Activated T-cell treated with anti-CD3 and anti-CD28 coated beads for 1 hour (primary cell): ENCODE data around the gene BBS9.

Experiments
- DNase-seq: peaks from one replicate; pipeline ENCODE4 v3.0.0-alpha.2; 2020; ENCODE audit warnings: low read depth

BBS9 gene

DNA sequence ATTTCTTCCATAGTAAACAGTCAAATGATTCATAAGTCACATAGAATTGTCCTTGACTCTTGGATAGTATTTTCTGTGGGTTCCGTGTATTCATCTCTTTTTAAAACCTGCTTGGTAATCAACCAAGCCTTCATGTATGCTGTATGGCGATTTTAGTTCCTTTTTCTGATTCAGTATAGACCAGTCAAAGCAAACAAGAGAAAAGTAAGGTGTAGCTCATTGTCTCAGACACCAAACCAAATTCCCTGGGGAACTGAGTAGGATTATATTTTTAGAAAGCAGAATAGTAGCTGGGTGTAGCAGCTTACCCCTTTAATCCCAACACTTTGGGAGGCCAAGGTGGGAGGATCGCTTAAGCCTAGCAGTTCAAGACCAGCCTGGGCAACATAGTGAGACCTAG is 240.5 kb downstream of the BBS9 start:
- DNase-seq: no peak

DNA sequence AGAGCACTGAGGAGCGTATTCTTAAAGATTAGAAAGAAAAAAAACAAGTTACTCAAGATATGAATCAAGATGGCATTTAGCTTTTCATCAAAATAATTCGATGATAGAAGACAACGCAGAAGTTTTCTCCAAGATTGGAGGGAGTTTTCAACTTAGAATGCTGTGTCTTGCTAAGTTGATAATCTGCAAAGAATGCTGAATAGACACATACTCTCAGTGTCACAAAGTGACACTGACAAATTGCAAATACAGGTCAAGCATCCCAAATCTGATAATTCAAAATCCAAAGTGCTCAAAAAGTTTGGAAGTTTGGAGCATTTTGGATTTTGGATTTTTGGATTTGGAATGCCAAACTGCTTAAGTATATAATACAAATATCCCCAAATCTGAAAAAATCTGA is 243.8 kb downstream of the BBS9 start:
- DNase-seq: no peak

DNA sequence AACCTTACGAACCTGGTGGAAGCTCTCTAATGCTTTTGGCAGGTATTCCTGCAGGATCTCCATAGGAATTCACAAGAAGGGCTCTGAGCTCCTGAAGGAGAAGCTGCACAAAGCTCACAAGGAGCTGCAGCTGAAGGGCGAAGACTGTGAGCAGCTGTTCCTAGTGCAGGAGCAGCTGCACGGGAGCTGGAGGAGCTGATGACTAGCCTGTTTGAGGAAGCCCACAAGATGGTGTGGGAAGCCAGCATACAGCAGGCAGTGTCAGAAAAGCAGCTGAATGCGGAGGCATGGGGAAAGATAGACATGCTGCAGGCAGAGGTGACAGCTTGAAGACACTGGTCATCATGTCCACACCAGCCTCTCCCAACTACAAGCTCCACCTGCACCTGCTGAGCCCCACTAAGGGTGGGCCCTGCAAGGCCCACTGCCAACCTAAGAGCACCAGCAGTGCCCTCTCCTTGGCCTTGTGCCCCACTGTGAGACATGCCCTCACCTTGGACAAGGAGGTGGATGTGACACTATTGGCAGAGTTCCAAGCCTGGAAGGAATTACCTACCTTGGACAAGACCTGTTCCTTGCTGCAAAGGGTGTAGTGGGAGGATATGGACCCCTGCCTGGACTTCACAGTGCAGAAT is 250.6 kb downstream of the BBS9 start:
- no peak for DNase-seq

DNA sequence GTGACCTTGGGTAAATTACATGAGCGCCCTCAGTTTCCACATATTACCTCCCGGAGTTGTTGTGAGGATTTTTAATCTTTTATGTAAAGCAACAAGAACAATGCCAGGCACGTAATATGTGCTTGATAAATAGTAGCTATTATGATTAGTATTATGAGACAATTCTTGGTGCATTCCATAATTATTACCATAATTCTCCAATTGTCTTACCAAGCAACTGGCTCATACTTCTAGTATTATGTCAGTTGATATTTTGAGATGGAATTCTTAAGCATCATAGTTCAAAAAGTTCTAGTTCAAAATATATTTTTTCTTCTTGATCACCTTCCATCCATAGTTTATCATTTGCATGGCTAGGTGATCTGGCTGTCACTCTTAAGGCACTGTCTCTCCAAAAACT is 259.0 kb downstream of the BBS9 start:
- DNase-seq: no peak

DNA sequence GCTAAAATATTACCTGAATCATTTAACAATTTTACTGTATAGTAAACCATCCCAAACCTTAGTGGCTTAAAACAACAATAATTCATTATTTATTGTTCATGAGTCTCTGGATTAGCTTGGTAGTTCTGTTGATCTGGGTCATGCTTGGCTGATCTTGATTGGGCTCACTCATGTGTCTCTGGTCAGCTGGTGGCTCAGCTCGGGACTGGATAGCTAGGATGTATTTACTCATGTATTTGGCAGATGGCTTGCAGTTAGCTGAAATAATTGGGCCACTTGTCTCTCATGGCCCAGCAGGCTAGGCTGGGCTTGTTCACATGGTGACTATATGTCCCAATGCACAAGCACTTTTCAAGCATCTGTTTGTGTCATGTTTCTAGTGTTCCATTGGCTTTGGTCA is 262.8 kb downstream of the BBS9 start:
- no peak for DNase-seq

DNA sequence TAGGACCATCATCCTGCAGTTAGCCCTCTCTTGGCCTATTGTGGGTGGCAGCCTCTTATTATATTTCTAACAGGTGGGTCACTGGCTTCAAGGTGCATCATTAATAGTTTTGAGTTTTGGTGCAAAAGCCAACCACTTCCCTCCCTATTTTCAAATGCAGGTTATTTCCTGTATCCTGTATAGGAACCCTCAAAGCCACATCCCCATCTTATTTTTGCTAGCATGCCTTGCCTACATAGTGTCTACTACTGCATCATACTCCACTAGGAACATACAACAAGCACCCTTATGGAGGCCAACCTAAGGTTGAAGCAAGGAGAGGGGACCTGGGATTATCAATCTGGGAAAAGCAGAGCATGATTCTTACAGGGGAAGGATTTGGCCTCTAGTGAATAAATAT is 264.4 kb downstream of the BBS9 start:
- DNase-seq: no peak

DNA sequence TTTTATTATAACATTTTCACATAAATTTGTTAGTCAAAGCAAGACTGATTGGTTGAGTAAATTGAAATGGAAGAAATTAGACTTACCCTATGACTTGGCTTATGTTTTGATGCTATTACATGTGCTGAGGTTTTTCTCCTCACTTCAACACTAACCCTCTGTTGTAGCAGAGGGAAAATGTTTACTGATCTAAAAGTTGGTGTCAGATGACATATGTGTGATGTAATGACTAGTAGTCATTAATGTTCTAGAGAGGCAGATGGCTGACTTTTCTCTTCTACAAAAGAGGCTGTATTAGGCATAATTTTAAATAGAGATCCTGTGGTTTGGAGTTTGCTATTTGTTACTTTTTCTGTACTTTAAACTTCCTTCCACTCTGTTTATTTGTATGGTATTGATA is 266.0 kb downstream of the BBS9 start:
- DNase-seq: no peak

DNA sequence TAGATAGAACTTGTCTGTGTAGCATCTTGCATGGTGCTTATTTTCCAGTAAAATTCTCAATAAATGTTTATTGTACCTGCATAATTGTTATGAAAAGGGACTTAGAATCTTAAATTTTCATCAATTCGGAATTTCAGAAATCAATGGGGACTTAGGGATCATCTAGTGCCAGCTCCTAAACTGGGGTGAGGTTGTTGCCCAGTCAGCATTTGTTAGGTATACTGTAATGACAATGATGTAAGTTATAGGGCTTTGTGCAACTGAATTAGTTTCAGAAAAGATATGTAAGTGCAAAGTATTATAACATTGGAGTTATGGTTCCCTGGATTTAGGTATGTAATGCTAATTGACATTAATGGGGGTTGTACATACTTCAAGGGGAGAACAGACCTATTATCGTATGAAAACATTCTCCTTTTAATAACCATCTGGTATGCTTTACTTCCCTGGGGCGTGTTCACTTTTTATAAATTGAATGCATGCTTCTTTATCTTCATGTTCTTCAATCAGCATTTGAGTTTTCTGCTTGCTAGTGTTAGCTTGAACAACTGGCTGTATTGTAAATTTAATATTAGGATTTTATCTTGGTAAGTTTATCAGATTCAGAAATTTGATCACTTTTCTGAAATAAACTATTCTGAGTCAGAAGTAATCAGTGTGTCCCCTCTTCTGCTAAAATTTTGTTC is 270.3 kb downstream of the BBS9 start:
- DNase-seq: no peak

GRCh38 chr7:33400214-33400538 is 270.8 kb downstream of the BBS9 start:
- no peak for DNase-seq

DNA sequence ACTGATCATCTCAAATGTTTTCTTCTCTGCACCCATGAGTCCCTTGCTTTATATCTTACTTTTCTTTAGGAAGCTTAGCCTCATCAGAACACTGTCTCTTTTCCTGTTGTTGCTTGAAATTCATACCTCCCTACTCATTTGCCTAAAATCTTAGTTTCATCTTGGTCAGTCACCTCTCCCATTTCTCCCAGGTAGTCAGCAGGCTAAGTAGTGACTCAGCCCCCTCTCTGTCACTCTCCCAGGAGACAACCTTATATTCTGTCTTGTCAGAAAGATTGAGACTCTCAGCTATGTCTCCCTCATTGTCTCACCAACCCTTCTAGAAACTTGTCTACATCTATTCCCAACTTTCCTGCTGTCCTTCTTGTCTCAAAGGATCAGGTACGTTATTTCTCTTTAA is 280.9 kb downstream of the BBS9 start:
- DNase-seq: no peak

DNA sequence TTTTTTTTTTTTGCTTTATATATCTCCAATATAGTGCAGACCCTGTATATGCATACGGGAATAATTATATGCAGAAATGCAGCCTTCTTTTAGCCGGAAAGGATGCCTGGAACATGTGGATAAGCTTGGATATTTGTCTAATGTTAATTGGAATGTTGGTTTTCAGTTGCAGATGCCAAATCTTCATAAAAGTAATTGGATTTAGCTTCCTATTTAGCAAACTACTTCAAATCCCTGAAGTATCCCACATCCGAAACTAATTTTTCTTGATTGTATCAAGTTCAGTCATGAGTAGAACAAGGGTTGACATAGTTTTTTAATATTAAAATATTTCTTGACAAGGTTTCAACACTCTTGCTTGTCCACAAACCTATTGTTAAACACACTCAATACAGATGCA is 281.7 kb downstream of the BBS9 start:
- DNase-seq: no peak

DNA sequence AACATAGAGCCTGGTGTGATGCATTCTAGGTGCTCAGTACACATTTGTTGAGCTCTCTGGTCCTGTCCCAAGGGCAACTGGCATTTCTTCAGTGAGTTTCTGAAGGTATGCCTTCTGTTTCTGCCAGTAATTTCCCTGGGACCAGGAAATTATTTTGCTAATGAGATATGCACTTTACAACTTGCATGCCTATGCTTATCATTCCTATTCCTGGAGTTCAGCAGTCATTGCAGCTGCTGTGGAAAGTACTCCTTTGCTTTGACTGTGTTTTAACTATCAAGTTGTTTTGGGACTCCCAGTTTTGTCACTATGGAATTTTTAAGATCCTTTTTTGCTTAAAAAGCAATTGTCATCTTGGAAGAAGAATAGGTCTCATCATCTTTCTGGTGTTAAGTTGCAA is 283.0 kb downstream of the BBS9 start:
- no peak for DNase-seq

DNA sequence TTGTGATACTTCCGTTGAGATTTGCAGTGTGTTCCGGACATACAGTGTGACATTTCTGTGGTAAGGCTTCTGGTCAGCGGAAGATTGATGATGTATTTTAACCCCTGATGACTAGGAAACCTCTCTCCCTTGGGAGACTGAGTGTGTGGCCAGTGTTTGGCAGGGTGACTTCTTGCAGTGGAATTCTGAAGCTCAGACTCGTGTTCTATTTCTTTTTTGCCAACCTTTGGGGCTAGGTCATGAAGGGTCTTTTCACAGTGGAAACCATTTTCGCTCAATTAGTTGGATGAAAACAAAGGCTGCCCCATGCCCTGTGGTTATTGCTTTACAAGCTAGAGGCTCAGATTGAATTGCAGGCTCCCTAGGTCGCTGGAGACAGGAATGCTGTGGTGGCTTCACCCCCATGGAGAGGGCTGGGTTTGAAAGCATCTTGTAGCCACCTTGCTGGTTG is 288.9 kb downstream of the BBS9 start:
- DNase-seq: no peak

GRCh38 chr7:33420311-33420940 is 291.1 kb downstream of the BBS9 start:
- DNase-seq: no peak

DNA sequence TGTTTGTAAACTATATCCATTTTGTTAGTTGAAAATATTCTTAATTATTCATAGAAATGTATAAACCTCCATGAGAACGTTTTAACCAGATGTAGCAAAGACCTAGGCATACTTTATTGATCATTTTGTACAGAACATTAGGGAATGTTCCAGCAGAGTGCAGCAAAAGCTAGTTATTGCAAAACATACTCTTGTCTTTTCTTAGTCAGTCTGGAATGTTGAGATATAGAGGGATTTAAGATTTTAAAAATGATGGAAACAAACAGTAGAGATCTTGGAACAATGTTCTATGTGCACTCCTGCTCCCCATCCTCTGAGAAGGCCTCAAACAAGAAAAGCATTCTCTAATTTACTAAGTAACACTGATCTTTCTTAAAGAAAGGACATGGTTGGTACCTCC is 292.1 kb downstream of the BBS9 start:
- DNase-seq: no peak

- no peak for DNase-seq
These were observed 292.8 kb downstream of the BBS9 start for GRCh38 chr7:33422141-33422540.

DNA sequence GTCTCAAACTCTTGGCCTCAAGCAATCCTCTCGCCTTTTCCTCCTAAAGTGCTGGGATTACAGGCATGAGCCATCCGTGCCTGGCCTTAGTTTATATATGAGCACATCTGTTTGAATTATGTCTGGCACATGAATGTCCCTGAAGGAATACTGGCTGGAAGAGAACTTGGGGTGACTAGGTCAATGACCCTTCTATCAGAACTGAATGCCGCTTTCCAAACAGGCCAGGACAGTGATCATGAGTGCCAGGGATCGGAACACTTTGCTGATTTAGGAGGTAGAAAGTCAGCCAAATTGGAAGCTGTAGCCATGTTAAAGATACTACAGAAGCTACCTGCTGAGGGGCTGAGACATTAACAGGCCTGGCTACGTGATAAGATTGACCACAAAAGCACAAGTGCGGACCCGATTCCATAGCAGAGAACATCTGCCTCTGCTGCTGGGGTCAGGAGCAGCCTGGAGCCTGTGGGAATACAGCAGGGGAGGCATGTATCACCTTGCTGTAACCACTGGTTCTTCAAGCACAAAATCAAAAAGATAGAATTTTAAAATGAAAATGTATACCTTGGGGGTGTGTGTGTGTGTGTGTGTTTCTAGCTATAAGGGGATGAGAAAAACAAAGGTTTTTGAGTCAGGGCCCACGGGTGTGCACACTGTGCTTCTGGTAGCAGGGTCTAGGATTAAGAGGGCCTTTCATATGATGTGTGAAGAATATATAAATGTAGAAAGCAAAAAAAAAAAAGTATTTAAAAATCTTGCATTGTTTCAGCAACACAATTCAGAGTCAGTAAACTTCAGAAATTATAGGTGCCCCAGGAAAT is 293.7 kb downstream of the BBS9 start:
- DNase-seq: no peak

GRCh38 chr7:33423646-33424020 is 294.3 kb downstream of the BBS9 start:
- DNase-seq: no peak

DNA sequence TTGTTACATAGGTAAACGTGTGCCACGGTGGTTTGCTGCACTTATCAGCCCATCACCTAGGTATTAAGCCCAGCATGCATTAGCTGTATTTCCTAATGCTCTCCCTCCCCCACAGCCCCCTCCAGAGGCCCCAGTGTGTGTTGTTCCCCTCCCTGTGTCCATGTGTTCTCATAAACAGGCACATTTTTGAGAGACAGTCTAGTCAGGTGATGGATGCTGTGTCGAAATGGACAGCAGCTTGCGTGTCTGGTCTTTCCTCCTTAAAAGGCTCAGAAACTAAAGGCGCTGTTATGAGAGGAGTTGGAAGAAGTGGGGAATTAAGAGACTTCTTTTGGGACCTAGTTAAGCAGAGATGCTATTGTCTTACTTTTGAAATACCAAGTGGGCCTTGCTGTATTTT is 296.0 kb downstream of the BBS9 start:
- DNase-seq: no peak

- DNase-seq: no peak
These were observed 296.7 kb downstream of the BBS9 start for GRCh38 chr7:33425929-33426678.

DNA sequence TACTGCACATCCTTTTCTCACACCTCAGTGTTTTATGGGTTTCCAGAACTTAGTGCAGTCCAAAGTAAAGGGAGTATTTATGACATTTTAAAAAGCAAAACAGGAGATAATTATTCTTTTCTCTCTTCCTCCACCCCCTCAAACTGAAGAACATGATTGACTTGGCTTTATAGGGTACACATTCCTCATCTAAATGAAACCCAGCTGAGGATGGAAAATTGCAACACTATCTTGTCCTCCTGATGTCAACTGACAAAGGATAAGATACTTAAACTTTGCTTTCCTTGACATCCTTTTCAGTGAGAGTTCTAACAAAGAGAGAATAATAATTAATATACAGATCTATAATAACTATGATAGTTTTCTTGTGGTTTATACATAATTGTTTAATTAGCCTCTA is 299.1 kb downstream of the BBS9 start:
- no peak for DNase-seq

DNA sequence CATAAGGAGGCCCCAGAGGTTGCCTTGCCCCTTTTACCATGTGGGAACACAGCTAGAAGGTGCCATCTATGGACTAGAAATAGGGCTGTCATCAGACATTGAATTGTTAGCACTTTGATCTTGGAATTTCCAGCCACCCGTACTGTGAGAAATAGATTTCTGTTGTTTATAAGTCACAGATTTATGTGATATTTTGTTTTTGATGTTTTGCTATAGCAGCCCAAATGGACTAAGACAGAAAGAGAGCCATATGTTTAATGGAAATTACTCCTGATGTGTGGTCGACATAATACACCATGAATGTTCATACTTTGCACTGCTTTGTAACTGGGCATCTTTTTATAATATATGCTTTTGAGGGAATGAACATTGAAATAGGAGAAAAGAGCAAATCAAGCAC is 302.2 kb downstream of the BBS9 start:
- DNase-seq: no peak
